ENCODE results near the gene NIM1K.
"Not testable (repeated sequence)": the region's sequence is repeated elsewhere in the genome, so short reads cannot be mapped to it uniquely, and the experiment has no call there.

Gene NIM1K

GRCh38 chr5:43190755-43191603, 1.0 kb upstream of the NIM1K start:
- DNase-seq (ENCODE audit: low read depth): no peak

GRCh38 chr5:43192558-43193180, 644 bp downstream of the NIM1K start:
- peak; percentile 0 for DNase-seq (ENCODE audit: low read depth)

GRCh38 chr5:43193181-43193893, 1.3 kb downstream of the NIM1K start:
- DNase-seq (ENCODE audit: low read depth): peak; percentile 10

- DNase-seq (ENCODE audit: low read depth): no peak
Measured at GRCh38 chr5:43193894-43194265, 1.9 kb downstream of the NIM1K start.

- DNase-seq (ENCODE audit: low read depth): no peak
Measured at GRCh38 chr5:43195670-43196265, 3.7 kb downstream of the NIM1K start.

GRCh38 chr5:43197535-43197934, 5.5 kb downstream of the NIM1K start:
- no peak for DNase-seq (ENCODE audit: low read depth)

- not testable (repeated sequence) for DNase-seq (ENCODE audit: low read depth)
Measured at GRCh38 chr5:43201442-43201841, 9.4 kb downstream of the NIM1K start.

GRCh38 chr5:43202380-43202779, 10.4 kb downstream of the NIM1K start:
- no peak for DNase-seq (ENCODE audit: low read depth)

GRCh38 chr5:43203373-43203772, 11.3 kb downstream of the NIM1K start:
- DNase-seq (ENCODE audit: low read depth): no peak

- DNase-seq (ENCODE audit: low read depth): no peak
Measured at GRCh38 chr5:43204958-43205357, 12.9 kb downstream of the NIM1K start.

- no peak for DNase-seq (ENCODE audit: low read depth)
Measured at GRCh38 chr5:43207601-43208000, 15.6 kb downstream of the NIM1K start.

- no peak for DNase-seq (ENCODE audit: low read depth)
Measured at GRCh38 chr5:43208658-43209057, 16.6 kb downstream of the NIM1K start.

GRCh38 chr5:43209060-43209459, 17.0 kb downstream of the NIM1K start:
- DNase-seq (ENCODE audit: low read depth): no peak

- no peak for DNase-seq (ENCODE audit: low read depth)
Measured at GRCh38 chr5:43209833-43210232, 17.8 kb downstream of the NIM1K start.

- DNase-seq (ENCODE audit: low read depth): no peak
Measured at GRCh38 chr5:43210570-43210969, 18.5 kb downstream of the NIM1K start.

GRCh38 chr5:43213951-43214350, 21.9 kb downstream of the NIM1K start:
- no peak for DNase-seq (ENCODE audit: low read depth)

- no peak for DNase-seq (ENCODE audit: low read depth)
Measured at GRCh38 chr5:43215073-43215631, 23.1 kb downstream of the NIM1K start.

- no peak for DNase-seq (ENCODE audit: low read depth)
Measured at GRCh38 chr5:43216941-43217340, 24.9 kb downstream of the NIM1K start.

- no peak for DNase-seq (ENCODE audit: low read depth)
Measured at GRCh38 chr5:43219120-43219519, 27.1 kb downstream of the NIM1K start.

GRCh38 chr5:43221502-43221901, 29.5 kb downstream of the NIM1K start:
- DNase-seq (ENCODE audit: low read depth): no peak

GRCh38 chr5:43225649-43226245, 33.7 kb downstream of the NIM1K start:
- DNase-seq (ENCODE audit: low read depth): no peak

GRCh38 chr5:43227655-43228054, 35.6 kb downstream of the NIM1K start:
- DNase-seq (ENCODE audit: low read depth): no peak
